GM12874 (cell line): ENCODE results near the gene MIDN.

Experiments used
- TF ChIP-seq, protein P1 (sequence below): IDR thresholded peaks from 2 replicates; pipeline ENCODE4 v1.5.1; 2011; ENCODE audit warnings: low read depth, mild to moderate bottlenecking, control low read depth, low read length, moderate library complexity; ENCODE audit not compliant: insufficient read depth

Gene MIDN

DNA sequence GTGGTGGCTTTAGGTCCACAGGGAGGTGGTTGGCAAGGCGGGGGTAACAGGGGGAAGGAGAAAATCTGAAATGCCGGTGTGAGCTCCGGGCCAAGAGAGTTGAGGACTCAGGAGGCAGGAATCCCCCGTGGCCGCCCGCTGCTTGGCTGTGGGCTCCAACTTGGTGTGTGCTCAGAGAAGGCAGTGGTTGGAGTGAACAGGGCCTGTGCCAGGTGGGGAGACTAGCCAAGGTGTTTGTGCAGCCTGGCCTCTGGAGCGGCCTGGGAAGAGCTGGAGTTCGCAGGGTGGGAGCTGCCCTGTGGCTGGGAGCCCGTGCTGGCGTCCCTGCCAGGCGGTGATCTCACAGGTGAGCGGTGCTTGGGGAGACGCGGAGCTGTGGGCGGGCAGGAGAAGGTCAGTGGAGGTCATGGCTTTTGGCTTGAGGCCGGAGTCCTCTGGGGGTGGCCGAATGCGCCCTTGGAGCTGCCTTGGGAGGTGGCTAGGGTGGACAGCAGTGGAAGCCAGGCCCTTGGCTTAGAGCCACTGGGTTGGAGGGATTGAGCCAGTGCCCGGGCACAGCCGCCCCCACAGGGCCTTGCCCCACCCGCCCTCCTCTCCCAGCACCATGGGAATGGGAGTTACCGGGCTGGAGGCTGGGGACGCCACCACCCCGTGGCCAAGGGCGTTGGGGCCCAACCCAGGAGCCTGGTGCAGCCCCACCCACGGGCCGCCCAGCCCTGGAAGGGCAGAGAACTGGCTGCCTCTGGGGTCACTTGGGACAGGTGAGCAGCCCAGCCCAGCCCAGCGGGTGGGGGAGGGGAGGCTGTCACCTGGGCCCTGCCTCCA lies 13.6 kb downstream of the MIDN start:
- TF ChIP-seq, protein P1, sequence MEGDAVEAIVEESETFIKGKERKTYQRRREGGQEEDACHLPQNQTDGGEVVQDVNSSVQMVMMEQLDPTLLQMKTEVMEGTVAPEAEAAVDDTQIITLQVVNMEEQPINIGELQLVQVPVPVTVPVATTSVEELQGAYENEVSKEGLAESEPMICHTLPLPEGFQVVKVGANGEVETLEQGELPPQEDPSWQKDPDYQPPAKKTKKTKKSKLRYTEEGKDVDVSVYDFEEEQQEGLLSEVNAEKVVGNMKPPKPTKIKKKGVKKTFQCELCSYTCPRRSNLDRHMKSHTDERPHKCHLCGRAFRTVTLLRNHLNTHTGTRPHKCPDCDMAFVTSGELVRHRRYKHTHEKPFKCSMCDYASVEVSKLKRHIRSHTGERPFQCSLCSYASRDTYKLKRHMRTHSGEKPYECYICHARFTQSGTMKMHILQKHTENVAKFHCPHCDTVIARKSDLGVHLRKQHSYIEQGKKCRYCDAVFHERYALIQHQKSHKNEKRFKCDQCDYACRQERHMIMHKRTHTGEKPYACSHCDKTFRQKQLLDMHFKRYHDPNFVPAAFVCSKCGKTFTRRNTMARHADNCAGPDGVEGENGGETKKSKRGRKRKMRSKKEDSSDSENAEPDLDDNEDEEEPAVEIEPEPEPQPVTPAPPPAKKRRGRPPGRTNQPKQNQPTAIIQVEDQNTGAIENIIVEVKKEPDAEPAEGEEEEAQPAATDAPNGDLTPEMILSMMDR, result no peak

DNA sequence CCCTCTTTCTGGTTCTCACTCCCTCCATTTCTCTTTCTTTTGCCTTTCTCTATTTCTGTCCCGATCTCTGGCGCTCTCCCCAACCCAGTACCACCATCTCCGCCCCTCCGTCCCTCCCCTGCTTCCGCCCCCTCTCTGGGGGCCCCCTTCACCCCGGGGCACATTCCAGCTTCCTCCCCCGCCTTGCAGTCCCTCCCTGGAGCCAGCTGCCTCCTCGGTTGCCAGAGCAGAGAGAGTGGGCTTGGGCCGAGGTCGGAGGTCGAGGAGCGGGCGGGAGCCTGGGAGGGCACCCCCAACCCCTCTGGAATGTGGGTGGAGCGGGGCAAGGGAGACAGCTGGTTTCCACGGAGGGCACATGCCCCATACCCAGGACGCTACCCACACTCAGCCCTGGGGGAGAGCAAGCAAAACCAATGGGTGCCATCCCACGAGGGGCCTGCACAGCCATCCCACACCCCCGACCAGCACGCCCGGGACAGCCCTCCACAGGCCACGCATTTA lies 14.3 kb downstream of the MIDN start:
- TF ChIP-seq, protein P1, result no peak

DNA sequence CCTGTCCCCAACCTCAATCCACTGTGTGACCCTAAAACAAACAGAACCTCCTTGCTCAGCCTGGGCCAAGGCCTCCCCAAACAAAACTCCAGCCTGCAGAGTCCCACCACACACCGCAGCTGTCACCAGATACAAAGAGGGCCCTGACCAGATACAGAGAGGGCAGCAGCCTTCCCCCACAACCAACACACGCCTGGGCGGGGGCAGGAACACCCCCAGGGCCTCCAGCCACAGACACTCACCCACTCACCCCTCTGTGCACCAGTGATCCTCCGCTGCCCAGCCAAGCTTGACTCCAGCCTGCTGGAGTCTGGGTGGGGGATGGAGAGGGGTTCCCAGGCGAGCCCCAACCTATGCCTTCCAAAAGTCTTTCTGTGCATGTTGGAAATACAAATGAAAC lies 14.8 kb downstream of the MIDN start:
- TF ChIP-seq, protein P1, result no peak

DNA sequence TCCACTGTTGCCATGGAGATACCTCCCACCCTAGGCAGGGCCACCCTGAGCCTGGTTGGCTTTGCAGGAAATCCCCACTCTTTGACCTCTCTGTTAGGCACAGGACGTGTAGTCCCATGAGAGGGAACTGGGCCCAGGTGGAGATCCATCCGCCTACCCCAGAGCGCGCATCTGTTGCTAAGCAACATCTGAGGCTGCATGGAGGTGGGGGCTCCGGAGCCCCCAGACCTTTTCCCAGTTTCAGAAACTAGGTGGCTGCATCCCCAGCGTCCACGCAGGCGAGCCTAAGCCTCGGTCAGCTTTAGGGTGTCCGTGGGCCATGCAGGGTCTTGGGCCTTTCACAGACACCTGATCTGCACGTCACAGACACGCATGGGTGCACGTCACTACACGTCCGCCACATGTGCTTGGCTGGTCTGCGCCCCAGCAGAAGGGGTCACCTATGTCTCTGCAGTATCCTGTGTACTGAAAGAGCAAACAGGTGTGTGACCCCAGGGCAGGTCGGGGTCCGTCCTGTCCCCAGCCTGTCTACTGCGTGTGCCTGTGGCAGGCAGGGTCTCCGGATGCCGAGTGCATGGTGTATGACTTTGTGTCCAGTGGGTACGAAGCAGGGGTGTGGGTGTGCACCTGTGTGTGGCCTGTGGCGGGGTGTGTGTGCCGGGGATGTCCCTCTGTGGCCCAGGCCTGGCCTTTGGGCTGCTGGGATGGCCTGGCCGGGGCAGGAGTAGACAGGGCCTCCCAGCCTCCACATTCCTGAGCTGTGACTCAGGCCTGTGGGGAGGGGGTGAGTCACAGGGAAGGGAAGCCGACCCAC lies 16.6 kb downstream of the MIDN start:
- TF ChIP-seq, protein P1, result no peak

DNA sequence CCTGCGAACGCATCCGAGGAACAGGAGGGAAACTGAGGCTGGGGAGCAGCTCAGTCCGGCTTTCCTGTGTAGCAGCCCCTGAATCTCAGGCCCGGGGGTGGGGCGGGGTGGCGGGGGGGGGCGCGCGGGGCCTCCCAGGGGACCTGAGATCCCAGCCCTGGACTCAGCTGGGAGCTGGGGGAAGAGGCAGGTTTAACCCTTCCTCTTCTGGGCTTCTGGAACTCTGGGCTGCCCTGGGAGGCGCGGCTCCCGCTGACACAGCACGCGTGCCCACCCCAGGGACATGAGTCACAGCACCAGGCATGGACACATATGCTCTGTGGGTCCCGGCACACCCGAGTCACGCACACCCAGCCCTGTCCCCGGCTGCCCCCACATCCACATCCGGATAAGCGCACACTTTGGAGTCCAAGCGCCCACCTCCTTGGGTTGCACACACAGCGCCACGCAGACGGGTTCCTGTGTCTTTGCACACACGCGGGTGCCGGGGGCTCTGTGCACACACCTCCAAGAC lies 17.3 kb downstream of the MIDN start:
- TF ChIP-seq, protein P1, result no peak

DNA sequence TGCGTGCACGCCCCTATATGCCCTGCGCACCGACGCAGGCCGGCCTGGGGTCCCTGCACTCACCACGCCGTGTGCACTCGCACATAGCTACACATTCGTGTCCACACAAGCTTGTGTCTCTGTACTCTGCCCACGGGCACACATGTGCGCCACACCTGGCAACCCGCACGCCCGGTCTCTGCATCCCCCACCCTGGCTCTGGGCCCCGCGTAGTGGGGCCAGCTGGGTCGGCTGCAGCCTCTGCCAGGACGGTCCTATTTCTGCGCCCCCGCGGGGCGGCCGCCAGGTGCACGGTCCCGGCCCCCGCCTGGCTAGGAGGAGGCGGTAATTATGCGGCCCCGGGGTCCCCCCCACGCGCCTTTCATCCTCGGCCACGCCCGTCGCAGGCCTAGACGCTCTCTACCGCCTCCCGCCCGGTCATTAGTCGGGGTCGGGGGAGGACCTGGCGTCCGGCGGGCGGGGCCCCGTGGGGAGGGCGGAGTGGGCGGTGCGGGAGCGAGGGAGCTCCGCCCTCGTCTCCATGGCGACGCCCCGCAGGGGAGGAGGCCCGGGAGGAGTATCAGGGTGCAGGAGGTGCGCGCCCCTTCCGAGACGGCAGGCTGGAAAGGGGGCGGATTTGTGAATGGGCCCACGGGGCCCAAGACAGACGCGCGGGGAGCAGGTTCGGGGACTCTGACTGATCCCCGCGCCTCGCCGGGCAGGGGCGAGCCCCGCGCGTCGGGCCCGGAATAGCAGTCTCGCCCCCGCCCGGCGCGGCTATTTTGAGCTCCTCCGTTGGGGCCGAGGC lies 17.9 kb downstream of the MIDN start:
- TF ChIP-seq, protein P1, result no peak
